ENCODE data around the gene CSNK1A1. TPM values are rescaled to one million over a fixed set of nuclear protein-coding genes. Genes with fewer than 3 reads are reported as not detected.

CSNK1A1 gene
- total RNA-seq, 1 experiment from 2014 or later: 263 TPM

DNA sequence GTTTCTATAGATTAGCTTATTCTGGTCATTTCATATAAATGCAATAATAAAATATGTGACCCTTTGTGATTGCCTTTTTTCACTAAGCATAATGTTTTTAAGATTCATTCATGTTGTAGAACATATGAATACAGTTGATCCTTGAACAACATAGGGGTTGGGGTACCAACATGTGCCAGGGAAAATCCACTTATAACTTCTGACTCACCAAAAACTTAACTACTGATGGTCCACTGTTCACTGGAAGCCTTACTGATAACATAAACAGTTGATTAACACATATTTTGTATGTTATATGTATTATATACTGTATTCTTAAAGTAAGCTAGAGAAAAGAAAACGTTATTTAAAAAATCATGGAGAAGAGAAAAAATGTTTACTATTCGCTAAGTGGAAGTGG is 42.1 kb upstream of the CSNK1A1 start (continued):
- TF ChIP-seq CBX3 (IDR thresholded peaks at IDR 0.05; ENCODE audit: low read depth) (no peak), SP1 (IDR thresholded peaks at IDR 0.05; ENCODE audit: low read depth) (no peak), ZNF274 (IDR thresholded peaks at IDR 0.05; ENCODE audit: low read depth, low read length) (no peak), FOSL1 (IDR thresholded peaks at IDR 0.05; ENCODE audit: low read depth) (no peak), TCF7L2 (IDR thresholded peaks at IDR 0.05; ENCODE audit: borderline replicate concordance, extremely low read depth, insufficient read depth, insufficient read length) (no peak), SIN3A (IDR thresholded peaks at IDR 0.05; ENCODE audit: low read depth) (no peak)

DNA sequence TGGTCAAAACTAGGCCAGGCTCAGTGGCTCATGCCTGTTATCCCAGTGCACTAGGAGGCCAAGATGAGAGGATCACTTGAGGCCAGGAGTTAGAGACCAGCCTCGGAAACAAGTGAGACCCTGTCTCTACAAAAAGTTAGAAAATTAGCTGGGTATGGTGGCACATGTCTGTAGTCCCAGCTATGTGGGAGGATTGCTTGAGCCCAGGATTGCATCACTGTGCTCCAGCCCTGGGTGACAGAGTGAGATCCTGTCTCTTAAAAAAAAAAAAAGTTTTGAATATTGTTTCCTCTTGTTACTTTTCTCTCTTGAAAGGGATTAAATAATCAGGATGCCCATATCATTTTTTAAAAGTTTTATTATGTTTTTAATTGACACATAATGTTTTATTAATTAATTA is 37.7 kb upstream of the CSNK1A1 start:
- CTCF ChIA-PET: interaction anchor here (2.0 kb wide), 1 partner anchor 10 kb away, joined by 6 read pairs; no protein-coding TSS in a partner anchor
- RAD21 ChIA-PET (ENCODE audit: low non-redundant PET in 1 of 2, low total read pairs in 2 of 2, uncharacterized antibody in 2 of 2, unreplicated experiment in 2 of 2): no interaction called here
- no peak overlapping the region for H3K4me3 ChIP-seq (replicated peaks in 1 of 2; ENCODE audit: low read depth in 1 of 2, low read length in 2 of 2)
- peaks cover 0 to 17% of the 10 kb centered on the region in 2 experiments; a peak in 1 of 4 replicates for H3K4me1 ChIP-seq (ENCODE audit: control insufficient read depth in 1 of 2, insufficient read depth in 2 of 2, low read length in 2 of 2)
- DNase-seq (ENCODE audit: low read depth, low spot score) (no peak), ATAC-seq (no peak)
- H2AFZ ChIP-seq (ENCODE audit: low read depth, low read length, poor library complexity, severe bottlenecking): no peak overlapping the region
- no TSS peak for BruUV-seq (replicated peaks)
- H3K27me3 ChIP-seq (ENCODE audit: insufficient read depth, low read length): no peaks in the 10 kb centered on the region
- H3K4me2 ChIP-seq (ENCODE audit: low read length): no peak overlapping the region
- no peaks in the 10 kb centered on the region for H3K36me3 ChIP-seq (ENCODE audit: control insufficient read depth in 1 of 2, insufficient read depth in 2 of 2, low read length in 2 of 2)
- H4K20me1 ChIP-seq (ENCODE audit: insufficient read depth): no peaks in the 10 kb centered on the region
- POLR2A ChIA-PET: no interaction called here
- H3K9me3 ChIP-seq (ENCODE audit: control insufficient read depth in 1 of 2, insufficient read depth in 1 of 2, low read depth in 1 of 2, low read length in 2 of 2): no peaks in the 10 kb centered on the region
- intact Hi-C loops (cut with micrococcal nuclease): no loop called here
- no peak overlapping the region for H3K9ac ChIP-seq (ENCODE audit: low read length)
- no peaks in the 10 kb centered on the region for H3K9me2 ChIP-seq (ENCODE audit: insufficient read depth)
- TF ChIP-seq EZH2phosphoT487 (IDR thresholded peaks at IDR 0.05; ENCODE audit: borderline replicate concordance) (no peak), SRF (IDR thresholded peaks at IDR 0.05; ENCODE audit: low read depth) (no peak), JUND (IDR thresholded peaks at IDR 0.05) (no peak), MAX (IDR thresholded peaks at IDR 0.05) (no peak), EGR1 (IDR thresholded peaks at IDR 0.05; ENCODE audit: low read depth) (no peak), ELF1 (IDR thresholded peaks at IDR 0.05; ENCODE audit: borderline replicate concordance, low read depth) (no peak), POLR2A (IDR thresholded peaks at IDR 0.05; ENCODE audit: borderline replicate concordance, extremely low read depth, insufficient read depth, insufficient read length) (no peak), CEBPB (IDR thresholded peaks at IDR 0.05; ENCODE audit: low read depth) (no peak), SP1 (IDR thresholded peaks at IDR 0.05; ENCODE audit: low read depth) (no peak), ZNF274 (IDR thresholded peaks at IDR 0.05; ENCODE audit: low read depth, low read length) (no peak)
- TF ChIP-seq, protein P1, sequence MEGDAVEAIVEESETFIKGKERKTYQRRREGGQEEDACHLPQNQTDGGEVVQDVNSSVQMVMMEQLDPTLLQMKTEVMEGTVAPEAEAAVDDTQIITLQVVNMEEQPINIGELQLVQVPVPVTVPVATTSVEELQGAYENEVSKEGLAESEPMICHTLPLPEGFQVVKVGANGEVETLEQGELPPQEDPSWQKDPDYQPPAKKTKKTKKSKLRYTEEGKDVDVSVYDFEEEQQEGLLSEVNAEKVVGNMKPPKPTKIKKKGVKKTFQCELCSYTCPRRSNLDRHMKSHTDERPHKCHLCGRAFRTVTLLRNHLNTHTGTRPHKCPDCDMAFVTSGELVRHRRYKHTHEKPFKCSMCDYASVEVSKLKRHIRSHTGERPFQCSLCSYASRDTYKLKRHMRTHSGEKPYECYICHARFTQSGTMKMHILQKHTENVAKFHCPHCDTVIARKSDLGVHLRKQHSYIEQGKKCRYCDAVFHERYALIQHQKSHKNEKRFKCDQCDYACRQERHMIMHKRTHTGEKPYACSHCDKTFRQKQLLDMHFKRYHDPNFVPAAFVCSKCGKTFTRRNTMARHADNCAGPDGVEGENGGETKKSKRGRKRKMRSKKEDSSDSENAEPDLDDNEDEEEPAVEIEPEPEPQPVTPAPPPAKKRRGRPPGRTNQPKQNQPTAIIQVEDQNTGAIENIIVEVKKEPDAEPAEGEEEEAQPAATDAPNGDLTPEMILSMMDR (IDR thresholded peaks at IDR 0.05 in 2 of 3, conservative IDR thresholded peaks at IDR 0.05 in 1 of 3; ENCODE audit: borderline replicate concordance in 1 of 3, insufficient read depth in 1 of 3, low read depth in 2 of 3, low read length in 2 of 3): no peak
- no peaks in the 10 kb centered on the region for H3K79me2 ChIP-seq (ENCODE audit: insufficient read depth, low read length)
- H3K27ac ChIP-seq (ENCODE audit: low read depth, low read length): no peak overlapping the region
